NCI-H524 treated with DMSO at 0.1 percent for 48 hours (cell line): ENCODE data around the gene VTCN1.
"Not testable (repeated sequence)": the region's sequence is repeated elsewhere in the genome, so short reads cannot be mapped to it uniquely, and the experiment has no call there.

Source experiments
- DNase-seq: peaks from one replicate; lab custom pipeline; 2025; lab: John Stamatoyannopoulos, UW

Gene VTCN1, protein sequence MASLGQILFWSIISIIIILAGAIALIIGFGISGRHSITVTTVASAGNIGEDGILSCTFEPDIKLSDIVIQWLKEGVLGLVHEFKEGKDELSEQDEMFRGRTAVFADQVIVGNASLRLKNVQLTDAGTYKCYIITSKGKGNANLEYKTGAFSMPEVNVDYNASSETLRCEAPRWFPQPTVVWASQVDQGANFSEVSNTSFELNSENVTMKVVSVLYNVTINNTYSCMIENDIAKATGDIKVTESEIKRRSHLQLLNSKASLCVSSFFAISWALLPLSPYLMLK

DNA sequence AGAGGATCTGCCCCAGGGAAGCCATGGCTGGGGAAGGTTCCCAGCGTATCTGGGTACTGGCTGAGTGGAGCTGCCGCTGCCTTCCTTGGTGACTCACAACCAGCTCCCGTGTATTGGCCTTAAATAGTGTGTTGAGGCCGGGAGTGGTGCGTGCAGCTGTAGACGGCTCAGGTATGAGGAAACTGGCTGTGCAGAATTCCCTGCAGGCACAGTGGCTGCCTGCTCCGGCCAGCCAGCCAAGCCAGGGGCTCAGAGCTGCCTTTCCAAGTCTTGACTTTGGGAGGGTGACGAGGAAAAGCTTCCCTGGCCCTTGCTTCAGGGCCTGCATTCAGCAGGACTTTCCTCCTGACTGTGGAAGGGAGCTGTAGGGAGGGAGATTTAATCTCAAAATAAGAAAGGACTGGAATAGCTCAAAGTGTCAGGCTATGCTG lies at the start of gene VTCN1:
VTCN1 (minus strand) TSS at position 97 of the 431 bp plus-strand sequence; CDS start at position 25, 72 bp downstream.
- no peak for DNase-seq

DNA sequence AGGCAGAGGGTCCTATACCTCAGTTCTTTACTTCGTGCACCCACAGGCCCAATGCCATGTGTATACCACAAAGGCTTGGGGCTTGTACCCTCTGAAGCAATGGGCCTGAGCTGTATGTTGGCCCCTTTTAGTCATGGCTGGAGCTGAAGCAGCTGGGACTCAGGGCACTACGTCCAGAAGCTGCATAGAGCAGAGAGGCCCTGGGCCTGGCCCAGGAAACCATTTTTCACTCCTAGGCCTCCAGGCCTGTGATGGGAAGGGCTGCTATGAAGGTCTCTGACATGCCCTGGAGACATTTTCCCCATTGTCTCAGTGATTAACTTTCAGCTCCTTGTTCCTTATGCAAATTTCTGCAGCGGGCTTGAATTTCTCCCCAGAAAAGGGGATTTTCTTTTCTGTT lies 48.1 kb upstream of the VTCN1 start:
- DNase-seq = no peak

DNA sequence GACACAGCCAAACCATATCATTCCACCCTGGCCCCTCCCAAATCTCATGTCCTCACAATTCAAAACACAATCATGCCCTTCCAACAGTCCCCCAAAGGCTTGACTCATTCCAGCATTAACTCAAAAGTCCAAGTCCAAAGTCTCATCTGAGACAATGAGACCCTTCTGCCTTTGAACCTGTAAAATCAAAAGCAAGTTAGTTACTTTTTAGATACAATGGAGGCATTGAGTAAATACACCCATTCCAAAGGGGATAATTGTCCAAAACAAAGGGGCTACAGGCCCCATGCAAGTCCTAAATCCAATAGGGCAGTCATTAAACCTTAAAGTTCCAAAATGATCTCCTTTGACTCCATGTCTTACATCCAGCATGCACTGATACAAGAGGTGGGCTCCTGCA lies 47.3 kb upstream of the VTCN1 start:
- DNase-seq = not testable (repeated sequence)

DNA sequence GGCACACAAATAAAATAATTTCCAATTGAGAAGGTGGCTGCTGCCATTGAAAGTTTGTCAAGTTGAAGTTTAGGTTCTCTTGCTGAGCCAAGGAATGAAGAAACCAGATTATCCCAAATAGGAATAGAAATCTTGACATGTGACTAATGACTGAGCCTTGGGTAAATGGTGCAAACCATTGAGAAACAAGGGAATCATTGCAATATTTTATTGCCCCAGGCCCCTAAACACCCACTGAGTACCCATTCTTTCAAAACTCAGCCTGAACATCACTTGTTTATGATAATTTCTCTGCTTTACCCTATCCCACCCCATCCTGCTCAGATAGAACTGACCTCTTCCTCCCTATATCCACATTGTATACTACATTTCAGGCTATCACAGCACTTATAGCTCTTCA lies 46.6 kb upstream of the VTCN1 start:
- DNase-seq = no peak

DNA sequence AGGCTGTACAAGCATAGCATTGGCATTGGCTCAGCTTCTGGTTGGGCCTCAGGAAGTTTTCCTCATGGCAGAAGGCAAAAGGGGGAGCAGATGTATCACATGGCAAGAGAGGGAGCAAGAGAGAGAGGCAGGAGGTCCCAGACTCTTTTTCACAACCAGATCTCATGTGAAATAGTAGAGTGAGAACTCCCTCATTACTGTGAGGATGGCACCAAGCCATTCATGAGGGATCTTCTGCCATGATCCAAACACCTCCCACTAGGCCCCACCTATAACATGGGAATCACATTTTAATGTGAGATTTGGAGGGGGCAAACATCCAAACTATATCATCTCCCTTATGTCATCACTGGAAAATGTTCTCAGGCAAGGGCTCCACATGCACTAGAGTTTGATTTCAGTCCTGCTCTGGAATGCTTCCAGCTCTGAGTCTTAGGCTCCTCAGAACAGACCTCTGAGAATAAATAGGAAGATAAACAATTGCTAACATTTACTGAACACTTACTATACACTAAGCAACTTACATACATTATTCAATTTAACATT lies 39.4 kb upstream of the VTCN1 start:
- no peak for DNase-seq

DNA sequence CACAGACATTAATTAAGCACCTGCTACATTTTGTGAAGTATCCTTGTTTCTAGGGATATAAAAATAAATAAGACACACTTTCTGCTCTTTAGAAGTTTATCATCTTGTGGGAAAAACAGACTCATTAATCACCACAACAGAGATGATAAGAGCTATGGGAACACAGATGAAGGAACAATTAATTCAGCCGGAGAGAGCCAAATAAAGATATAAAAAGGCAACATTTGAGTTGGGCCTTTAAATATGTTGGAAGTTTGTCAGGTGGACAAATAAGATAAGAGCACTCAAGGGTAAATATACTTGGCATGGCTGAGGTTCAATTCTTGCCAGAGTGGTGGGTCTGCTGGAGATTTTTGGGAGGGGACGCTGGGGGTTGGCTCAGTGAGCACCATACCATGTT lies 34.2 kb upstream of the VTCN1 start:
- DNase-seq = no peak

DNA sequence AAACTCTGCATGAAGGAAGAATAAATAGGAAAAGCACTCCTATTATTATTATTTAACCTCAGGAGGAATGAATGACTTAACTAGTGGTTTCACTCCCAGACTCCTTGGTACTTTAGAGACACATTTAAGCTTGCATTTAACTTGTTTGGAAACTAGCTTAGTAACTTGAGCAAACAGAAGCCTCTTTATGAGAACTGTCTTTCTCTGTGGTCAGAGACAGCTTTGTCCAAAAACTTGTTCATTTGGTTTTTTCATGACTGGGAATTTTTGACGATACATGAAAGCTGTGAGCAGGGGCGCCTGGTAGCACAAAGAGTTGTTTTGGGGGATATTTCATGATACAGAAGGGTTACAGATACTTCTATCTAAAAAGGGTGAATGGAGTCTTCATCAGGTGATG lies 33.6 kb upstream of the VTCN1 start:
- no peak for DNase-seq

DNA sequence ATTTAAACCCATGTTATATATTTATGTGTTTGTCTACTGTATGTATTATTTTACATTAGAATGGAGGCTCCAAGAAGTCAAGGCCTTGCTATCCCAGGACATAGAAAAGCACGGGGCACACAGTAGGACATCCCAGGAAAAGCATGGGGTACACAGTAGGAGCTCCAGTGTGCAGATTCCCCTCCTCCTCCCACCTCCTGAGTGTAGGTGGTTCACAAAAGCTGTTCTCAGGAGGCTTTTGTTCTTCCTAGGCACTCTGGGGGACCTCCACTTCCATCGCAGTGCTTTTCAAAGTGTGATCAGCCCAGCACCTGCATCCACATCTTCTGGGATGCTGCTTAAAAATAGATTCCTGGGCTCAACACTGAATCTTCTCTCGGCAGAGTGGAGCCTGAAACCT lies 30.8 kb upstream of the VTCN1 start:
- no peak for DNase-seq

DNA sequence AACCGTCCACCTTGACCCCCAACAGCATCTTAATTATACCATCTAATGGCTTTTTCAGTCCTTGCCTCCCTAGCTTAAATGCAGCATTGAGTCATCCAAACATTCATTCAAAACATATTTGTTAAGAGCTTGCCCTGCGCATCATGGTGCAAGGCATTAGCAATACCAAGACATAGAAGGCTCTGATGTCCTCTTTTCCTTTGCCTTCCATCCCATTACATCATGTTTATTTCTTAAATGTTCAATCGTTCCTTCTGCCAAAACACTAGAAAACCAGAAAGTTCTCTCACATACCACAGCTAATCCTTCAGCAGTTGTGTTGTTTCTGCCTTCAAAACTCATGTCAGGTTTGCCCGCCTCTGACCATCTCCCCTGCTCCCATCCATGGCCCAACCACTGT lies 29.8 kb upstream of the VTCN1 start:
- DNase-seq = no peak

DNA sequence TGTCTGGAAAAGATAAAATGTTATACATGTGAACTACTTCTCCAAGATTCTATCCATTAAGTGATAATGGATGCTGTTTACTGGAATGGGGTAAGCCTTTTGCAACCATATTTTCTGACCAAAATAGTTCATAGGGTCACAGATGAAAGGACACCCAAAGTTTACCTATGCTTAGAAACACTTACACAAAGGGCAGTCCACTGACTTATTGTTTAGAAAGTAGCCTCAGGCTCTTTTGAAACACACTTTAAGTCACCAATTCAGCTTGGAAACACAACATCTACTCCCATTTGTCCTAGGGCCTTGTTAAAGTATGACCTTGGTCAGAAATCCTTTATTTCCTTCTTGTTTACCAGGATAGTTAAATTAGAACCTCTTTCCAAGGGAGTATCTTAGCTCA lies 28.7 kb upstream of the VTCN1 start:
- DNase-seq = no peak

DNA sequence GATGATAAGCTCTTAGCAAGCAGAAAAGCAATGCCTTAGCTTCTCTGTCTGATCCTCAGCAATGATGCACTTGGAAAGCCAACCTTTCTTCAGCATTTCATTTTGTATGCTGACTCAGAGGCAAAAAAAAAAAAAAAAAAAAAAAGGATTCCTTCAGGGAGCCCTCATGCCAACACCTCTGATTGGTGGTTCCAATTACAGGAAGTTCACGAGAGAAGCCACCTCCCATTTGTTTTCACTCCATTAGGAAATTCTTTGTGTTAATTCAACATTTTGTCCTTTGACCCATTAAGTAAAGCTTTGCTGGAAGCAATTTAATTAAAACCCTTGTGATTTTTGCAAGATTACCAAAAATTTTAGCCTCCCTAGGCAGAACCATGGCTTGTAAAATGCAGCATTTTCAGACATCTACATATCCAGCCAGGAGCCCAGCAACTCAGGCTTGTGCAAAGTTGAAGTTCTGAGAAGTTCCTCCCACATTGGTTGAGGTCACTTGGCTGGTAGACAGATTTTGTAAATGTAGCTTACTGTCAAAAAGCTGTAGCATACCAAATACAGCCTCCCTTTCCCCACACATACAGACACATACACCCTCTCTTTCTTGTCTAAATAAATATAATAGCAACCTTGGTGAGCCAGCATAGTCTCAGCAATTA lies 27.1 kb upstream of the VTCN1 start:
- no peak for DNase-seq

DNA sequence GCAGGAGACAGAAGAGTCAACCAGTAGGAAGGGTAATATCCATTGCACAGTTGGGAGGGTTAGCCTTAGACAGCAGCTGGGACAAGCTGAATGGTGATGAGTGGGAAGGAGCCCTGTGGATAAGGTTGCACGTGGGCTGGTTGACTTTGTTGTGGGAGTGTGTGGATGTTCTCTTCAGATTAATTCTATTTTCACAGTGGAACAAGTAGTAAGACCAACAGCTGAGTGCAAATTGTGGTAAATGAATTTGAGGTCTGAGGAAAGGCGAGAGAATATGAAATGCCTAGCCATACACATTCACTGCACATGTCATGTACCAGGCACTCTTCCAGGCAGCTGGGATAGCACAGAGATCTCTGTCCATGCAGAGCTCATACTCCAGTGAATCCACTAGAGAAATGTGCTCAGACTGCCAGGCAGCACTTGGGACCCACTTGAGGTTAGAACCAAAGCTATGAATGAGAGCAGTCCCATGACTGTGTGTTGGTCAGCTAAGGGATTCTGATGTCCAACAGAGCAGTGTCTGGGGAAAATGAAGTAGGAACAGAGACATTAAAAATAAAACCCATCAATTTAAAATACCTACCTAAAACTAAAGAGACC lies 25.2 kb upstream of the VTCN1 start:
- DNase-seq = no peak

DNA sequence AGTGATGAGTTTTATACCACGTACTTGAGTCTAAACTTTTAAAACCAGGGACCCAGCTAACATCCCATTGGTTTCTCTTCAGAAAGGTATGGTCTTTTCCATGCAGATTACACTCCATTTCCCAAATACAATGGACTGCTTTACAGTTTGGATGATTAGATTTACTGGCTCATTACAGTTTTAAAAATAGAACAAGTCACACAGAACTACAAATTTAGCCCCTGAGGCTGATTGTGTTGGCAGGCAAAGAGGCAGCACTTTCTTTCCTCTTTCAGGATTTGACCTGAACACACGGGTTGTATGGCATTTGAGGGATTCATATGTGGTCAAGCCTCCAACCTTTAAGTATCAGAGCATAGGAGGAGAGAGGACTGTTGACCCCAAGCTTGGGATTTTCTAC lies 21.8 kb upstream of the VTCN1 start:
- no peak for DNase-seq

DNA sequence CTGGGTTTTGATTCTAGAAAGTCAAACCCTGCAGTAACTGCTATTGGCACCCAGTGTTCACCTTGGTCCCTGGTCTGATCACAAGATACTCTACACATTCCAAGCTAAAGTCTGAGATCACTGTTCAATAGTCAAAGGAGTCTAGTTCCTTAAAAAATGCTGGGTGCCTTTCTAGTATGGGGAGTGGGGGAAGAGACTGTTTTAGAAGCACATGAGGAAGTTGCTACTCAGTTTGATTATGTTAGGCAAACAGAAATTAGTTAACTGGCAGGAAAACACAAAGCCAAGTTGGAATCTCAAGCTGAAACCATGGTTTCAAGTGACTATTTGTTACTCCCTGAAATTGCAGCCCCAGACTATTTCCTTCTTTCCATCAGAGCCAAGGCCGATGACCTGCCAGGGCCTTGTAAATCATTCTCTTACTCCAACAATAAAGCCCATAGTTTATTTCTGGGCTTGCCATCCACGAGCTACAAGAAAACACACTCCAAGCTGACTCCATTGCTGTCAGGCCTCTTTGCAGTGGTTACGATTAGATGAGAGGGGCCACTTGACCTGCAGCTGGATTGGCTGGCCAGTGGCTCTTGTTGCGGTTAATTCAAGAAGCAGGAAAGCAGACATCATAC lies 21.1 kb upstream of the VTCN1 start:
- DNase-seq = no peak

DNA sequence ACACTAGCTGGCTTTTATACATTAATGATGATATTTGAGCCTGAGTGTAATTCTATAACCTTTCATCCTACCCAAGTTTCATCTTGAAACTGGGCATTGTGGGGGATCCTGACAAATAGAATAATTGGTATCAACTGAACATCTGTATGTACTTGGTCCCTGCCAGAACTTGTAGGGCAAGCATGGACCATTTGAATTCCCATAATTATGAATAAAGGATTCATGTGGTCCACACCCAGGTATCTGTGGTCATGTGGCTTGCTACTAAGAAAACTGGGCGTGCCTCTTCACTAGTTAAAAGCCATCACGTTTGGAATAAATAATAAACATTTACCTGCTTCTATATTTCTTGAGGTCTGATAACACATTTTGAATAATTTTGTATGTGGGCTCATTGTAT lies 20.6 kb upstream of the VTCN1 start:
- no peak for DNase-seq

DNA sequence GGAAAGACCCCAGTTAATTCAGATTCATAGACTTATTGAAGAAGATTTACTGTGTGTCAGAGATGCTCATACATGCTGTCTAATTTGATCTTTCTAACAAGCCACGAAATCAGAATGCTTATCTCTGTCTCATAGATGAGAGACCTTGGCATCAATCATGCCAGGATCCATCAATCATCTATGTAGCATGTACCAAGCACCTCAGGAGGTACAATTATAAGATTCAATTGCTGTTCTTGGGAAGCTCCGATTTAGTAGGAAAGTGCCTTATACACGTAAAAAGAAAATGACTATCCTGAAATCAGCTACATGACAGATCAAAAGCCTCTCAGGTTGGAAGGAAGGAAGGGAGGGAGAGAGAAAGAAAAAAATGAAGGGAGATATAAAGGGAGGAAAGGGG lies 18.5 kb upstream of the VTCN1 start:
- no peak for DNase-seq

DNA sequence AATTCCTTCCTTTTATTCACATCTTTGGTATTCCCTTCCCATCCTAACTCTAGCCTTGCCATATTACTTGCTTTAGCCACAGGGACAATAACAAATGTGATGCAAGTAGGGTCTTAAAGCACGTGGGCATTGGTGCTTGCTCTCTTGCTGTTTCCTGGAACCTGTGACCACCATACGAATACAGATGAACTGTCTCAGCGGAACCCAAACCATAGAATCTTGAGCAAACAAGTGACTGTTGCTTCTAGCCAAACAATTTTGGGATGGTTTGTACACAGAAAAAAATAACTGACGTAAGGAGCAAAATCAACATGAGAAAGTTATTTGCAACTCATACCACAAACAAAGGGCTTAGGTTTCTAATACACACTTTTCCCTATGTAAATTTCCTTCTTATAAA lies 15.2 kb upstream of the VTCN1 start:
- DNase-seq = no peak

DNA sequence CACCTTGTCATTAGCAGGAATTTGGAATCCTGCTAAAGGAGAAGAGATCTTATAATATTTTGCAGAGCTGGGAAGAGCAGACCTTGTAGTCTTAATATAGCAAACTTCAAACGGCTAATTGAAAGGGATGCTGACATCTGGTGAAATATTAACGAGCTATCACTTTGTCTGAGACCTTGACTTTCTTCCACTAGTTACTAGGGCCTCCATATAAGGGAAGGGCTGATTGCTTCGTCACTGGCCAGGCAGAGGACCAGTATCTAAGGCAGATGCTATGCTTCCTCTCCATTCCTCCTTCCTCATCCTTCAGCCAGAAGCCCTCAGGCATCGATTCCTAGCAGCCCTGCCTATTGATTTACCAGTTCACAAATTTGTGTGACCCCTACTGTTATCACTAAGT lies 6.0 kb upstream of the VTCN1 start:
- no peak for DNase-seq

DNA sequence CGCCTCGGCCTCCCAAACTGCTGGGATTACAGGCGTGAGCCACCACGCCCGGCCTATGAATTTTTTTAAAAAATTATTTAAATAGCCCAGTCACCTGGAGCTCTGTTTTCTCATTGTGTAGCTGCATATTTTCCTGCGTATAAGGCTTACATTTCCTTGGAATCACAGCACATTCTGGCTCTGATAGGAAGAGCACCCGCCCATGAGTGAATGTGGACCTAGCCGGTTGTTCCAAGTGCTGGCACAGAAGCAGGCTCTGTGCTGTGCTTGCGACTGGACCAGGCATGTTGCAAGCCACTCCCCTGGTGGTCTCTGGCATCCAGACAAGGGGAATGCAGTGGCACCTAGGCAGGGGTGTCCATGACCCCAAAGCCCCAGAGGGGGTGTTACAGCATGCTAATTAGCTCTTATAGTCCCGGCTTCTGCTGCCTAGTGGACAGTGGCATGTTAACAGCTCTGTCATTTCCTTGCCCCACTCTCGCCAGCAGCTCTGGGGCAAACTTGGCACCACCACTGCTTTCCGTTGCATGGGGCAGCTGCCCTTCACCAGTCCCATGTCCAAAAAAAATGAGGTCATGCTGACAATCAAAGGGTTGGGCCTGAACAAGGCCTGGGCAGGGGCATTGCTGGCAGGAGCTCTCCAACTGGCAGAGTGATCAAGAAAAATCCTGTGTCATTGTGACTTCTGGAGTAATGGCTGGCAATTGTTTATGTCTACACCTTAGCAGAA lies 5.2 kb upstream of the VTCN1 start:
- DNase-seq = no peak

DNA sequence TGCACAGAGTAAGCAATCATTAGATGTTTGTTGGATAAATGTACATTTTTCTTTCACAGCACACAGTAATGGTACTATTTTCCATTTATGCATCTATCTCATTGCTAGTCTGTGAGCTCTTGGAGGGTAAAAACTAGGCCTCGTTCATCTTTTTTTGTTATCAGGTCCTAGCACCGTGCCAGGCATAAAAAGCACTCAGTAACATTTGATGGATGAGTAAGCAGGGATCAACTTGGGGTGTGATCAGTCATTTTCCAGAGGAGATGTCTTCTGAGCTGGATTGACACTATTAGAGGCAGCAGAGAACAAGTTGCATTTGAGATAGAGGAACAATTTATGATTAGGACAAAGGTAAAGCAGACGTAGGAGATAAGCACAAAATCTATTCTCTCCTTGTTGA lies 4.3 kb upstream of the VTCN1 start:
- no peak for DNase-seq

DNA sequence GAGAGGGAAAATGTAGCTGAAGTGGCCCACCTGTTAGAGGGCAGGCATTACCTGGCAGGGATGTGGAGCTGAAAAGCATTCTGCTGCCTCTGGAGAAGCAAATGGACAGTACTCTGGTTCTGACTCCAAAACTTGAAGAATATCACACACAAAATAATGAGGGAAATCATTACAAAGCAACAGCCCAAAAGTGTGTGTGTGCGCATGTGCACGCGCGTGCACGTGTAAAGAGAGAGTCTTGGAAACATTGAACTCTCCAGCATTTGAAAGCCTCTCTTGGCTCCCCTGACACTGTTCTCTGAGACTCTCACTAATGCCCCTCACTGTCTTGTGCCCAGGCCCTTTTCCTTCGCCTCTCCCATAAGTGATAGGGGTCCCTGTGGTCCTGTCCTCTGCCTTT lies 2.3 kb upstream of the VTCN1 start:
- no peak for DNase-seq

DNA sequence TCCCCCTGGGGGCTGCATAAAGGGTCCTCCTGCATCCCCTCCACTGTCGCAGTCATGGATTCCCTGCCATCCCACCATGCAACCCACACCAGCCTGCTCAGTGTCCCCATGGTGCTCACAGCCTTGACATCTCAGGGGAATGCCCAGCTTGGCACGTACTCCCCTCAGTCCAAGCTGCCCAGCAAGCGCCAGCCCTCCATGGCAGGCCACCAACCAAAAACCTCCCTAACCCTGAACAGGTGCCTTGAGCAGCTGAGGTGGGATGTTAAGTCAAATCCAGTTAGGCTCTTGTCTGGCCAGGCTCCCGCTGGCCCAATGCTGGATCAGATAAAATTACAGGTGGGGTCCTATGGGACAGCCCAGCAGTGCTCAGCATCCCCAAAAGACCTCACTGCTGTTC lies 341 bp downstream of the VTCN1 start:
- no peak for DNase-seq
